Endometrial microvascular endothelial cells (primary cell): Measurements from ENCODE around the gene PGD. TPM values are rescaled to one million over a fixed set of nuclear protein-coding genes. Genes with fewer than 3 reads are reported as not detected.
"Not testable (repeated sequence)": the region's sequence is repeated elsewhere in the genome, so short reads cannot be mapped to it uniquely, and the experiment has no call there.

Source experiments
- in situ Hi-C: cut with HindIII; loops from 2 replicates; pipeline ENCODE4 v1.10.0; 2017; ENCODE audit warnings: low sequenced_read_pairs, low pct_unique_long_range_greater_than_20kb; ENCODE audit errors: inconsistent ontology term
- total RNA-seq: library from RNA; depleted of rRNA; stranded (reverse); fragments of >200 nt; gene quantifications from one replicate; pipeline ENCODE4 v1.2.3, GENCODE V29; 2015; ENCODE audit errors: inconsistent ontology term

The PGD gene
- total RNA-seq, 1 donor from 2014 or later: 255 TPM

GRCh38 chr1:10389271-10389973 is 9.4 kb upstream of the PGD start:
- in situ Hi-C loops: no loop called here

GRCh38 chr1:10396870-10397269 is 2.0 kb upstream of the PGD start:
- in situ Hi-C loops: no loop called here

DNA sequence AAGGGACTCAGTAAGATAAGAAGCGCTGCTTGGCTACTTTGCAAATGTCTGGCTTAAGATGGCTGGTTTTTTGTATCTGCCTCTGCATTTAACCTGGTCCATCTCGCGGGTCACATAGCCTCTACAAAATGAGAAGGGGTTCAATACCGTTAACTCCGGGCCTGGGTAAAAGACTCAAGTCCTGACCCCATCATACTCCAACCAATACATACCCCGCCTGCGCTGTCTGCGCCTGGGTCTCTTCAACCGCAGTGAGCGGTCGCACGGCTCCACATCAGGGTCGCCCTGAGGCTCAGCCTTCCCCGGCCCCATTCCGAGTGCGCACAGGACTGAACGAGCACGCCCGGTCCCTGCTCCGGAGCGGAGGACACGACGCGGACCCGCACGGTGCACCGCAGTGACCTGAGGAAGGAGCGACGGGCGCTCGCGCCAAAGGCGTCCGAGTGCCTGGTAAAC is 558 bp upstream of the PGD start:
- in situ Hi-C loops: no loop called here

DNA sequence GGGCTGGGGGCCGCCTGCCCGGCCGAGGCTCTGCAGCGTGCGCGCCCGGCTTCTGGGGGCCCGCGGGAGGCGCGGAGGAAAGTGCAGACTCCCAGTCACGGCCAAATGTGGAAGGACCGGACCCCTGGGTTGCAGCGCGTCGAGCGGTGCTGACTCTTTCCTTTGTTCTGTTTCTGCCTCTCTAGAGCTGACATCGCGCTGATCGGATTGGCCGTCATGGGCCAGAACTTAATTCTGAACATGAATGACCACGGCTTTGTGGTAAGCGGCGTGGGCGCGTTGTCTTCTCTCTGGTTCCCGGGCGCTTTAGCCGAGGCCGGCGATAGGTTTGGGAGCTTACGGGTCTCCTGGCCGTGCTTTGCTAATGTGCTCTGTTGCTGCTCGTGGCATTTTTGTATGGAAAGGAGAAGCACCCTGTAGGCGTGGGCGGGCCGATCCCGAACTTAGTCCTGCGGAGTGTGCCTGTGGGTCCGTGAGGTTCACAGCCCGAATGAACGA is 629 bp downstream of the PGD start:
- in situ Hi-C loops: no loop called here

- in situ Hi-C loops: no loop called here
These were observed 1.1 kb downstream of the PGD start for GRCh38 chr1:10400013-10400412.

GRCh38 chr1:10401281-10401680 is 2.4 kb downstream of the PGD start:
- in situ Hi-C loops: no loop called here

DNA sequence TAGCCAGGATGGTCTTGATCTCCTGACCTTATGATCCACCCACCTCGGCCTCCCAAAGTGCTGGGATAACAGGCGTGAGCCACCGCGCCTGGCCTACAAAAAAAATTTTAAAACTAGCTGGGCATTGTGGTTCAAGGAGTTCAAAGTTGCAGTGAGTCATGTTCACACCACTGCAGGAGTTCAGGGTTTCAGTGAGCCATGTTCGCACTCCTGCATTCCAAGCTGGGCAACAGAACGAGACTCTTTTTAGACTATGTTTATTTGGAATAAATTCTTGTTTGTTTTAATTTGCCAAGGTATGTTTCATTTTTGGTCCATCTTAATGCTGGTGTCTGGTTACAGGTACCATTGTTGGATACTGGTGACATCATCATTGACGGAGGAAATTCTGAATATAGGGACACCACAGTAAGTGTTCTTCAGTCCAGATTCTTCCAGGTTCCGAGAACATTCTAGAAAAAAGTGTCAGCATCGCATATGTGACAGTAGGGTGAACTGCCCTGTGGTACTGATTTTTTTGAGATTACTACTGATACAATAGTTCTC is 3.9 kb downstream of the PGD start:
- in situ Hi-C loops: no loop called here

DNA sequence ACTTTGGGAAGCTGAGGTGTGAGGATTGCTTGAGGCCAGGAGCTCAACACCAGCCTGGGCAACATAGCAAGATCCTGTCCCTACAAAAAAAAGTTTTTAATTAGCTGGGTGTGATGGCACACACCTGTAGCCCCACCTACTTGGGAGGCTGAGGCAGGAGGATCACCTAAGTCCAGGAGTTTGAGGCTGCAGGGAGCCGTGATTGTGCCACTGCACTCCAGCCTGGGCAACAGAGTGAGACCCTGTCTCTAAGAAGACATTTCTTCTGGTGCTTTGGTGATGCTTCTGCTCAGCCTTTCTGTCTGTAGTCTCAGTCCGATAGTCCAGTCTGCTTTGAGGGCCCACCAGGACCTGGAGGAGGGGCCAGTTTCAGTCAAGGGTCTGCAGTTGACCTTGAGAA is 8.3 kb downstream of the PGD start:
- in situ Hi-C loops: no loop called here

DNA sequence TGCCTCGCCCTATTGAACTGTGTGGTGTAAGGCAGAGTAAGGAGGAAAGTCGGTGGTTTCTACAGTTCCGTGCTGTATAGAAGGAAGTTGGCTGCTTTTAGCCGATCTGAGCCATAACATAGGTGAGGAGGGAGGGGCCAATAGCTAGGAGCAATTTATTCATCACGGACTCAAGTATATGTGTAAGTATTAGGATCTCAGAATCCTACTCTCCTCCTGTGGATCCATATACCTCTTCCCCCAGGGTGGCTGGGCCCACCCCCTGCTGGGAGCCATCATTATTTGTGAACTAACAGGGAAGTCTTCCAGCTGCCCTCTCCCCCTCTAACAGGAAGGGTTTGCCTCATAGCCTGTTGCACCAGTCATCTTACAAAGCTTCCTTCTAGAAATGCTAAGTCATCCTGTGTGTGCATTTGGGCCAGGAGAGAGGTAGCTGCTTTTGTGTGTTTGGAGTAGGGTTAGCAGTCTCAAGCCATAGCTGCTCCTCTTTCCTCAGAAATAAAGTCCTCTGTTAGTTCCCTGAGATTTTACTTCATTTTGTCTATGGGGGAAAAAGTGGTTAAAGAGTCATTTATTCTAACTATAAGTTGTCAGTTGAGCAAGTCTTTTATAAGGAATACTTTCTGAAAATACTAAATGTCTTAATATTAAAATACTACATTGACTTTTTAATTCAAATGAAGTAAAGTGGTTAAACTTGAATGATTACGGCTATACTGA is 16.5 kb downstream of the PGD start:
- in situ Hi-C loops: no loop called here

- in situ Hi-C loops: not testable (repeated sequence)
These were observed 17.1 kb downstream of the PGD start for GRCh38 chr1:10415967-10416366.

GRCh38 chr1:10418741-10419140 is 19.9 kb downstream of the PGD start:
- in situ Hi-C loops: not testable (repeated sequence)

DNA sequence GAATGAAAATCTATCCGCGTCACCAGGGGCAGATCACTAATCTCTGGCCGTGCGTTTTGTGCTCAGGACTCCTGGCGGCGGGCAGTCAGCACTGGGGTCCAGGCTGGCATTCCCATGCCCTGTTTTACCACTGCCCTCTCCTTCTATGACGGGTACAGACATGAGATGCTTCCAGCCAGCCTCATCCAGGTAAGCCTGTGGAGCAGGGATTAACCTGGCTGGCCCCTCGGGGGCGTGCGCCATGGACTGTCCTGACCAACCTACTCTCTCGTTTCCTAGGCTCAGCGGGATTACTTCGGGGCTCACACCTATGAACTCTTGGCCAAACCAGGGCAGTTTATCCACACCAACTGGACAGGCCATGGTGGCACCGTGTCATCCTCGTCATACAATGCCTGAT is 20.5 kb downstream of the PGD start:
- in situ Hi-C loops: no loop called here

DNA sequence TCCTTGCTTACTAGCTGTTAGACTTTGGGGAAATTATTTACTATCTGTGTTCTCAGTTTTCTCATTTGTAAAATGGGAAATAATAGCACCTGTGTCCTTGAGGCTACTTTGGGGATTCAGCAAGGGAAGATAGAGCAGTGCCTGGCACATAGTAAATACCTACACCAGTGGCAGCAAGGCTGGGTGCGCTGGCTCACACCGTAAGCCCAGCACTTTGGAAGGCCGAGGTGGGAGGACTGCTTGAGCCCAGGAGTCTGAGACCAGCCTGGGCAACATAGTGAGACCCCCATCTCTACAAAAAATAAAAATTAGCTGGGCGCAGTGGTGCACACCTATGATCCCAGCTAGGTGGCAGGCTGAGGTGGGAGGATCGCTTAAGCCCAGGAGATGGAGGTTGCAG is 22.8 kb downstream of the PGD start:
- in situ Hi-C loops: no loop called here

DNA sequence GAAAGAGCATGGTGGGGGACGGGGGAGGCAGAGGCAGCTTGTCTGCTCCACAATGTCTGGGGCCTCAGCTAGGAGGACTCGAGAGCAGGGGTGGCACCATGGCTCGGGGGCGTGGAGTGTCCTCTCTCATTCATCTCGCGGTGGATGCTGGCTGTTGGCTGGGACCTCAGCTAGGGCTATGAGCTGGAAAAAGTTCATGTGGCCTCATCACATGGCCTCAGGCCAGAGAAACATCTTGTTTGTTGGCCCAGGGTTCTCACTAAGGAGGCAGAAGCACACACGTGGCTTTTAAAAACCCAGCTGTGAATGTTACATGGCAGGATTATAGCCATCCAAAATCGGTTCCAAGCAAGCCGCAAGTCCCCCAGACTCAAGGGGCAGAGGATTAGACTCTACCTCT is 25.2 kb downstream of the PGD start:
- in situ Hi-C loops: no loop called here

GRCh38 chr1:10424651-10425050 is 25.8 kb downstream of the PGD start:
- in situ Hi-C loops: no loop called here

DNA sequence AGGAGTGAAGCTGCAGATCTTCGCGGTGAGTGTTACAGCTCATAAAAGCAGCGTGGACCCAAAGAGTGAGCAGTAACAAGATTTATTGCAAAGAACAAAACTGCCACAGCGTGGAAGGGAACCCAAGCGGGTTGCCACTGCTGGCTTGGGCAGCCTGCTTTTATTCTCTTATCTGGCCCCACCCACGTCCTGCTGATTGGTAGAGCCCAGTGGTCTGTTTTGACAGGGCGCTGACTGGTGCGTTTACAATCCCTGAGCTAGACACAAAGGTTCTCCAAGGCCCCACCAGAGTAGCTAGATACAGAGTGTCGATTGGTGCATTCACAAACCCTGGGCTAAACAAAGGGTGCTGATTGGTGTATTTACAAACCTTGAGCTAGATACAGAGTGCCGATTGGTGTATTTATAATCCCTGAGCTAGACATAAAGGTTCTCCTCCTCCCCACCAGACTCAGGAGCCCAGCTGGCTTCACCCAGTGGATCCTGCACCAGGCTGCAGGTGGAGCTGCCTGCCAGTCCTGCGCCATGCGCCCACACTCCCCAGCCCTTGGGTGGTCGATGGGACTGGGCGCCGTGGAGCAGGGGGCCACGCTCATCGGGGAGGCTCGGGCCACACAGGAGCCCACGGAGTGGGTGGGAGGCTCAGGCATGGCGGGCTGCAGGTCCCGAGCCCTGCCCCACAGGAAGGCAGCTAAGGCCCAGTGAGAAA is 27.1 kb downstream of the PGD start:
- in situ Hi-C loops: not testable (repeated sequence)

- in situ Hi-C loops: not testable (repeated sequence)
These were observed 27.6 kb downstream of the PGD start for GRCh38 chr1:10426535-10426848.

GRCh38 chr1:10428984-10429383 is 30.1 kb downstream of the PGD start:
- in situ Hi-C loops: no loop called here

DNA sequence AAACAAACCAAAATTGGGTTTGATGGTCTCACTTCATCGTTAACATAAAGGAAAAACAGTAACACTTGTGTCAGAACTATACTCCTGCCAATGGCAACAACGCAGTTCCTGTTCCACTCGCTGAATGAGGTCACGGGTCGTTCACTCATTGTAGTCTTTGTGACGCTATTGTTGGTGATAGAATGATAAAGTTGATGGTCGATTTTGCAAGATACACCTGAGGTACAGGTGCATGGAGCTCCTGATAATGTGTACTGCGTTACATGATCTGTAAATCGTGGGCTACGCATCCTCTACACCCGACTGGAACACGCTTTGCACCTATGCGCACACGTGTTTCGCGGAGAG is 31.0 kb downstream of the PGD start:
- in situ Hi-C loops: no loop called here
